Testis (tissue), 3 donors: ENCODE data around the gene GPD2. TPM values are rescaled to one million over a fixed set of nuclear protein-coding genes. Genes with fewer than 3 reads are reported as not detected.
"Not testable (repeated sequence)": the region's sequence is repeated elsewhere in the genome, so short reads cannot be mapped to it uniquely, and the experiment has no call there.

Source experiments
- DNase-seq: peaks from one replicate; pipeline ENCODE4 v3.0.0-alpha.2; 2019
- H3K27ac ChIP-seq, 2 donors: fragments of 200-600 bp; sonication (generic); one replicate each; pipeline ENCODE4 v1.5.1; 2019
- H3K27me3 ChIP-seq: fragments of 200-600 bp; sonication (generic); one replicate; pipeline ENCODE4 v1.5.1; 2019
- H3K36me3 ChIP-seq: fragments of 200-600 bp; sonication (generic); one replicate; pipeline ENCODE4 v1.5.1; 2017; ENCODE audit warnings: low read depth; ENCODE audit errors: missing control alignments
- H3K4me1 ChIP-seq: fragments of 200-600 bp; sonication (generic); one replicate; pipeline ENCODE4 v1.5.1; 2019
- H3K4me3 ChIP-seq, 2 donors: fragments of 200-600 bp; sonication (generic); one replicate each; pipeline ENCODE4 v1.5.1; 2017 to 2019
- H3K9me3 ChIP-seq: fragments of 200-600 bp; sonication (generic); one replicate; pipeline ENCODE4 v1.5.1; 2017
- CTCF ChIP-seq, 3 experiments: fragments of 450-650 bp in 2 of 3; fragments of 200-600 bp in 1 of 3; sonication (generic) in 1 of 3; IDR thresholded peaks; one replicate each; pipeline ENCODE4 v1.5.1; 2016 to 2019; ENCODE audit warnings: antibody characterized with exemption in 3 of 3, mild to moderate bottlenecking in 2 of 3, moderate library complexity in 1 of 3
- POLR2A ChIP-seq: fragments of 450-650 bp; IDR thresholded peaks from one replicate; pipeline ENCODE4 v1.6.1; 2017; ENCODE audit warnings: antibody characterized with exemption, mild to moderate bottlenecking, moderate library complexity
- WGBS, 2 donors: methylation state at CpG; one replicate each; pipeline ENCODE4 v1.1.5; 2018; 5-methylcytosine and 5-hydroxymethylcytosine counted together
- intact Hi-C: fragments of 100-400 bp; cut with DNase I; formaldehyde crosslinking; loops from one replicate; pipeline ENCODE4 v1.15.1; 2023; ENCODE audit warnings: low total_unique reads
- polyA plus RNA-seq: library from polyadenylated mRNA; stranded (reverse); fragments of 350-450 nt; fragmentation: Illumina TruSeq; extraction: RNeasy Lipid Tissue Mini Kit (QIAGEN cat#74804); gene quantifications from one replicate; pipeline ENCODE4 v1.2.3, GENCODE V29; 2014; ENCODE audit warnings: low read depth, low replicate concordance; ENCODE audit not compliant: insufficient read depth
- total RNA-seq, 2 donors: library from RNA; depleted of rRNA; stranded (reverse); fragments of >200 nt; gene quantifications; one replicate each; pipeline ENCODE4 v1.2.3, GENCODE V29; 2016

Gene GPD2
- total and polyA plus RNA-seq, 3 donors from 2014 or later: 24.2 to 33.4 (median 25.8) TPM

DNA sequence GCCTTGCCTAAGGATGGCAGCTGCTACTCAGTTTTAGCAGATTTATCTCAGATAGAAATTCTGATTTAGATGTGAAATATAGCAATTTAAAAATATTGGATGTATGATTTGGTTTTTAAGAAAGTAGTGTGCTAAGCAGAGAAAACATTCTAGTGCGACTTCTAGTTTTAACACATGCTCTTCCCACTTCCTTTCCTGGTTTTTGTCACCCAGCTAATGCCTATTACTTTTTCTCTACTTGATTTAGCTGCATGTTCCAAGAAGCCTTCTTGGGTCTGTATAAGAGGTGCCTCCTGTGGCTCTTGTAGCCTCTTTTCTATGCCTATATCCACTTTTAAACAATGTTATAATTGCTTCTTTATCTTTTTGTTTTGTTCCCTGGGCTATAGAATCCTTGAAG, 53.0 kb downstream of the GPD2 start:
- no peak for DNase-seq
- intact Hi-C loops: no loop called here
- TF ChIP-seq POLR2A (no peak), CTCF (IDR thresholded peaks at IDR 0.05) (no peak)
- H3K4me1 ChIP-seq: no peaks in the 10 kb centered on the region
- H3K27me3 ChIP-seq: no peaks in the 10 kb centered on the region
- H3K36me3 ChIP-seq: no peaks in the 10 kb centered on the region
- H3K27ac ChIP-seq: no peak overlapping the region
- 92 to 100% methylated on average over 1 of the region's 1 CpG for WGBS, 2 donors
- no peaks in the 10 kb centered on the region for H3K9me3 ChIP-seq
- no peak overlapping the region for H3K4me3 ChIP-seq

- TF ChIP-seq CTCF (IDR thresholded peaks at IDR 0.05) (no peak), POLR2A (no peak)
- intact Hi-C loops: no loop called here
- no peak for DNase-seq
Observed at GRCh38 chr2:156489750-156490465, 53.7 kb downstream of the GPD2 start.

DNA sequence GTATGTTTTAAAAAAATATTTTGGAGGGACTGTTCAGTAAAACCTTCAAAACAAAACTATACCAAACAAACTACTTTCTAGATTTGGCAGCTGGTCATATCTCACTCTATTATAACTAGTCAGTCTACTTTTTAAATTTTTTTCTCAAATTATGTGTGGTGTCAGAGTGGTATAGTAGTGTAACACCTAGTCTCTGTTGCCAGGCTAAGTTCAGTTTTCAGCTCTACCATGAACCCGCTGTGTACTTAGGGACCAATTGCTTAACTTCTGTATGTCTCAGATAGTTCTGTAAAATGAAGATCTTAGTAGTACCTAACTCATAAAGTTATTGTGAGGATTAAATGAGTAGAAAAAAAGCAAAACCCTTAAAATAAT, 54.3 kb downstream of the GPD2 start:
- DNase-seq: no peak
- Histone ChIP-seq H3K27ac (no peak overlapping the region), H3K4me1 (no peaks in the 10 kb centered on the region), H3K36me3 (no peaks in the 10 kb centered on the region), H3K9me3 (no peaks in the 10 kb centered on the region), H3K4me3 (no peak overlapping the region), H3K27me3 (no peaks in the 10 kb centered on the region)
- WGBS, 2 donors: 88 to 97% methylated on average over 1 of the region's 1 CpG
- TF ChIP-seq CTCF (IDR thresholded peaks at IDR 0.05): no peak
- no peak for TF ChIP-seq POLR2A
- intact Hi-C loops: no loop called here

More at GRCh38 chr2:156489750-156490465, 53.7 kb downstream of the GPD2 start:
- 88 to 89% methylated on average over 5 of the region's 6 CpGs for WGBS, 2 donors
- Histone ChIP-seq H3K27ac (no peak overlapping the region), H3K36me3 (no peaks in the 10 kb centered on the region), H3K9me3 (no peaks in the 10 kb centered on the region), H3K4me1 (no peaks in the 10 kb centered on the region), H3K27me3 (no peaks in the 10 kb centered on the region), H3K4me3 (no peak overlapping the region)

DNA sequence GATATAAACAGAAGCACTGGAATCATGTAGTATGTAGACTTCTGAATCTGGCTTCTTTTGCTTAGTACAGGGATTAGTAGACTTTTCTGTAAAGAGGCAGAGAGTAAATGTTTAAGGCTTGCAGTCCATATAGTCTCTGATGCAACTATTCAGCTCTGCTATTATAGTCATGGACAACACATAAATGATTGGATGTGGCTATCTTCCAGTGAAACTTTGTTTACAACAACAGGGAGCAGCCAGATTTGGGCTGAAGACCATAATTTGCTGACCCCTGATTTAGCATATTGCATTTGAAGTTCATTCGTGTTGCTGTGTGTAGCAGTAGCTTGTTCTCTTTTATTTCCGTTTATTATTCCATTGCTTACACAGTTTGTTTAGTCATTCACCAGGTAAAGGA, 55.0 kb downstream of the GPD2 start:
- TF ChIP-seq CTCF (IDR thresholded peaks at IDR 0.05) (no peak), POLR2A (no peak)
- H3K27ac ChIP-seq: no peak overlapping the region
- no peak overlapping the region for H3K4me3 ChIP-seq
- H3K4me1 ChIP-seq: no peaks in the 10 kb centered on the region
- no peaks in the 10 kb centered on the region for H3K9me3 ChIP-seq
- no peaks in the 10 kb centered on the region for H3K36me3 ChIP-seq
- DNase-seq: no peak
- H3K27me3 ChIP-seq: no peaks in the 10 kb centered on the region
- intact Hi-C loops: no loop called here
- WGBS, 2 donors: 83 to 94% methylated on average over 2 of the region's 2 CpGs

DNA sequence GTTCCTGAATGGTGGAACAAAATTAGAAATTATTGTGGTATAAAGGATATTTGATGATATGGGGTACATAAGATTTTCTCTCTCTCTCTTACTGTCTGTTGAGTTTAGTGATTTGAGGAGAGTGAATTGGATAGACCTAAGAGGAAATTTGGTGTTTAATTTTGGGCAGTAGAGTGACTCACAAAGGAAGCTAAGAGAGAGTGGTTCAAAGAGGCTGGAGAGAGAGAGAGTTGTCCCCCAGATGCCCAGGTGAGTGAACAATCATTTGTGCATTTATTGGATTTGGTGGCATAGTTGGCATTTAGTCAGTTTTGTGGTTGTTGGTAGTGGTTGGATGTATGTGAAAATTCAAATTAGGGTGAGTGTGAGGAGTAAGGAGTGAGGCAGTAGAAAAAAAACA, 56.8 kb downstream of the GPD2 start:
- Histone ChIP-seq H3K36me3 (no peaks in the 10 kb centered on the region), H3K27me3 (no peaks in the 10 kb centered on the region), H3K9me3 (no peaks in the 10 kb centered on the region), H3K4me3 (no peak overlapping the region), H3K4me1 (no peaks in the 10 kb centered on the region), H3K27ac (no peak overlapping the region)
- intact Hi-C loops: no loop called here
- DNase-seq: no peak
- TF ChIP-seq POLR2A (no peak), CTCF (IDR thresholded peaks at IDR 0.05) (no peak)

DNA sequence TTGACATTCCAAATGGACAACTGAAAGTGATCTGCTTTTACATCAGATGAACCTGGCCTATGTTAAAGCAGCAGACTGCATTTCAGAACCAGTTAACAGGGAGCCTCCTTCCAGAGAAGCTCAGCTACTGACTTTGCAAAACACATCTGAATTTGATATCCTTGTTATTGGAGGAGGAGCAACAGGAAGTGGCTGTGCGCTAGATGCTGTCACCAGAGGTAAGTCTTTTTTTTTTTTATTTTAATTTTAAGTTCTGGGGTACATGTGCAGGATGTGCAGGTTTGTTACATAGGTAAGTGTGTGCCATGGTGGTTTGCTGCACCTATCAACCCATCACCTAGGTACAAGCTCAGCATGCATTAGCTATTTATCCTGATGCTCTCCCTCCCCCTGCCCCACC, 59.8 kb downstream of the GPD2 start:
- H3K4me1 ChIP-seq, H3K4me3 ChIP-seq, intact Hi-C loops, H3K27me3 ChIP-seq, DNase-seq, H3K36me3 ChIP-seq, H3K9me3 ChIP-seq, H3K27ac ChIP-seq: not testable (repeated sequence)
- WGBS, 2 donors: 93 to 95% methylated on average over 1 of the region's 1 CpG
